ENCODE results near the gene NSRP1.

GRCh38 chr17:30153463-30153862 is 36.8 kb downstream of the NSRP1 start:
- TF ChIP-seq EP300 (IDR thresholded peaks at IDR 0.05) (no peak), POLR2A (IDR thresholded peaks at IDR 0.05) (no peak)
- TF ChIP-seq, protein P1, sequence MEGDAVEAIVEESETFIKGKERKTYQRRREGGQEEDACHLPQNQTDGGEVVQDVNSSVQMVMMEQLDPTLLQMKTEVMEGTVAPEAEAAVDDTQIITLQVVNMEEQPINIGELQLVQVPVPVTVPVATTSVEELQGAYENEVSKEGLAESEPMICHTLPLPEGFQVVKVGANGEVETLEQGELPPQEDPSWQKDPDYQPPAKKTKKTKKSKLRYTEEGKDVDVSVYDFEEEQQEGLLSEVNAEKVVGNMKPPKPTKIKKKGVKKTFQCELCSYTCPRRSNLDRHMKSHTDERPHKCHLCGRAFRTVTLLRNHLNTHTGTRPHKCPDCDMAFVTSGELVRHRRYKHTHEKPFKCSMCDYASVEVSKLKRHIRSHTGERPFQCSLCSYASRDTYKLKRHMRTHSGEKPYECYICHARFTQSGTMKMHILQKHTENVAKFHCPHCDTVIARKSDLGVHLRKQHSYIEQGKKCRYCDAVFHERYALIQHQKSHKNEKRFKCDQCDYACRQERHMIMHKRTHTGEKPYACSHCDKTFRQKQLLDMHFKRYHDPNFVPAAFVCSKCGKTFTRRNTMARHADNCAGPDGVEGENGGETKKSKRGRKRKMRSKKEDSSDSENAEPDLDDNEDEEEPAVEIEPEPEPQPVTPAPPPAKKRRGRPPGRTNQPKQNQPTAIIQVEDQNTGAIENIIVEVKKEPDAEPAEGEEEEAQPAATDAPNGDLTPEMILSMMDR (IDR thresholded peaks at IDR 0.05): no peak
